ENCODE measurements around the gene TACC2. TPM values are rescaled to one million over a fixed set of nuclear protein-coding genes. Genes with fewer than 3 reads are reported as not detected.

Gene TACC2
- total RNA-seq, 2 experiments from 2014 or later: not detected

GRCh38 chr10:122253605-122254004 lies 264.6 kb downstream of the TACC2 start:
- Histone ChIP-seq H4K20me1 (ENCODE audit: insufficient read depth, low read length) (no peaks in the 10 kb centered on the region), H3K36me3 (ENCODE audit: insufficient read depth, low read length) (no peaks in the 10 kb centered on the region), H3K9me3 (ENCODE audit: low read length) (no peaks in the 10 kb centered on the region), H2AFZ (ENCODE audit: low read length) (no peak overlapping the region), H3K4me3 (ENCODE audit: low read depth, low read length, poor library complexity, severe bottlenecking) (no peak overlapping the region), H3K4me2 (ENCODE audit: low read length) (no peak overlapping the region), H3K79me2 (ENCODE audit: insufficient read depth, low read depth, low read length) (no peaks in the 10 kb centered on the region), H3K4me1 (ENCODE audit: insufficient read depth, low read length, poor library complexity, severe bottlenecking) (no peaks in the 10 kb centered on the region), H3K9me2 (ENCODE audit: insufficient read depth, low read length) (no peaks in the 10 kb centered on the region), H3K27ac (ENCODE audit: low read depth, low read length, poor library complexity, severe bottlenecking) (no peak overlapping the region)
- ChIA-PET POLR2A (no interaction called here), CTCF (ENCODE audit: unreplicated experiment) (no interaction called here)
- TF ChIP-seq CTCF (conservative IDR thresholded peaks at IDR 0.05; ENCODE audit: low read length) (no peak), EZH2phosphoT487 (IDR thresholded peaks at IDR 0.05; ENCODE audit: borderline replicate concordance, low read depth, low read length) (no peak)
- DNase-seq (ENCODE audit: low spot score): no peak
- intact Hi-C loops (cut with micrococcal nuclease; ENCODE audit: unreplicated experiment): no loop called here
- BruUV-seq (replicated peaks): no TSS peak

- ChIA-PET CTCF (ENCODE audit: unreplicated experiment) (no interaction called here), POLR2A (no interaction called here)
- Histone ChIP-seq H3K27ac (ENCODE audit: low read depth, low read length, poor library complexity, severe bottlenecking) (no peak overlapping the region), H3K36me3 (ENCODE audit: insufficient read depth, low read length) (no peaks in the 10 kb centered on the region), H3K4me3 (ENCODE audit: low read depth, low read length, poor library complexity, severe bottlenecking) (no peak overlapping the region), H3K4me2 (ENCODE audit: low read length) (no peak overlapping the region), H3K4me1 (ENCODE audit: insufficient read depth, low read length, poor library complexity, severe bottlenecking) (no peaks in the 10 kb centered on the region), H4K20me1 (ENCODE audit: insufficient read depth, low read length) (no peaks in the 10 kb centered on the region), H3K9me3 (ENCODE audit: low read length) (no peaks in the 10 kb centered on the region), H3K79me2 (ENCODE audit: insufficient read depth, low read depth, low read length) (no peaks in the 10 kb centered on the region), H2AFZ (ENCODE audit: low read length) (no peak overlapping the region), H3K9me2 (ENCODE audit: insufficient read depth, low read length) (no peaks in the 10 kb centered on the region)
- BruUV-seq (replicated peaks): no TSS peak
- TF ChIP-seq EZH2phosphoT487 (IDR thresholded peaks at IDR 0.05; ENCODE audit: borderline replicate concordance, low read depth, low read length) (no peak), CTCF (conservative IDR thresholded peaks at IDR 0.05; ENCODE audit: low read length) (no peak)
- intact Hi-C loops (cut with micrococcal nuclease; ENCODE audit: unreplicated experiment): no loop called here
- no peak for DNase-seq (ENCODE audit: low spot score)
These were observed 265.9 kb downstream of the TACC2 start for GRCh38 chr10:122254831-122255230.

- no peak for TF ChIP-seq CTCF (conservative IDR thresholded peaks at IDR 0.05; ENCODE audit: low read length)
- TF ChIP-seq EZH2phosphoT487 (IDR thresholded peaks at IDR 0.05; ENCODE audit: borderline replicate concordance, low read depth, low read length): no peak
- Histone ChIP-seq H3K36me3 (ENCODE audit: insufficient read depth, low read length) (no peaks in the 10 kb centered on the region), H4K20me1 (ENCODE audit: insufficient read depth, low read length) (no peaks in the 10 kb centered on the region), H2AFZ (ENCODE audit: low read length) (no peak overlapping the region), H3K4me1 (ENCODE audit: insufficient read depth, low read length, poor library complexity, severe bottlenecking) (no peaks in the 10 kb centered on the region), H3K79me2 (ENCODE audit: insufficient read depth, low read depth, low read length) (no peaks in the 10 kb centered on the region), H3K27ac (ENCODE audit: low read depth, low read length, poor library complexity, severe bottlenecking) (no peak overlapping the region), H3K9me3 (ENCODE audit: low read length) (no peaks in the 10 kb centered on the region), H3K9me2 (ENCODE audit: insufficient read depth, low read length) (no peaks in the 10 kb centered on the region), H3K4me2 (ENCODE audit: low read length) (no peak overlapping the region), H3K4me3 (ENCODE audit: low read depth, low read length, poor library complexity, severe bottlenecking) (no peak overlapping the region)
- CTCF ChIA-PET (ENCODE audit: unreplicated experiment): no interaction called here
- BruUV-seq (replicated peaks): no TSS peak
- POLR2A ChIA-PET: no interaction called here
- intact Hi-C loops (cut with micrococcal nuclease; ENCODE audit: unreplicated experiment): no loop called here
- no peak for DNase-seq (ENCODE audit: low spot score)
These were observed 266.7 kb downstream of the TACC2 start for GRCh38 chr10:122255509-122256301.

Measured in OCI-LY7 (cell line).